PC-3 (cell line): ENCODE measurements around the gene NLRP9.

Source experiments
- EZH2 ChIP-seq: fragments of 300-600 bp; sonication (generic); IDR thresholded peaks from one replicate; pipeline ENCODE4 v1.6.1; 2017; ENCODE audit warnings: antibody characterized with exemption, mild to moderate bottlenecking, low read length; ENCODE audit not compliant: unreplicated experiment
- EZH2phosphoT487 ChIP-seq: fragments of 300-600 bp; sonication (generic); IDR thresholded peaks from 2 replicates; pipeline ENCODE4 v1.6.1; 2018; ENCODE audit warnings: mild to moderate bottlenecking, antibody characterized with exemption, low read length, borderline replicate concordance
- TF ChIP-seq, protein P1 (sequence below): fragments of 300-600 bp; sonication (generic); conservative IDR thresholded peaks from 2 replicates; pipeline ENCODE4 v1.5.1; 2017; ENCODE audit warnings: antibody characterized with exemption, low read depth, mild to moderate bottlenecking, low read length

GRCh38 chr19:55674841-55675660, 63.2 kb downstream of the NLRP9 start, which contains the start of gene EPN1:
- TF ChIP-seq, protein P1, sequence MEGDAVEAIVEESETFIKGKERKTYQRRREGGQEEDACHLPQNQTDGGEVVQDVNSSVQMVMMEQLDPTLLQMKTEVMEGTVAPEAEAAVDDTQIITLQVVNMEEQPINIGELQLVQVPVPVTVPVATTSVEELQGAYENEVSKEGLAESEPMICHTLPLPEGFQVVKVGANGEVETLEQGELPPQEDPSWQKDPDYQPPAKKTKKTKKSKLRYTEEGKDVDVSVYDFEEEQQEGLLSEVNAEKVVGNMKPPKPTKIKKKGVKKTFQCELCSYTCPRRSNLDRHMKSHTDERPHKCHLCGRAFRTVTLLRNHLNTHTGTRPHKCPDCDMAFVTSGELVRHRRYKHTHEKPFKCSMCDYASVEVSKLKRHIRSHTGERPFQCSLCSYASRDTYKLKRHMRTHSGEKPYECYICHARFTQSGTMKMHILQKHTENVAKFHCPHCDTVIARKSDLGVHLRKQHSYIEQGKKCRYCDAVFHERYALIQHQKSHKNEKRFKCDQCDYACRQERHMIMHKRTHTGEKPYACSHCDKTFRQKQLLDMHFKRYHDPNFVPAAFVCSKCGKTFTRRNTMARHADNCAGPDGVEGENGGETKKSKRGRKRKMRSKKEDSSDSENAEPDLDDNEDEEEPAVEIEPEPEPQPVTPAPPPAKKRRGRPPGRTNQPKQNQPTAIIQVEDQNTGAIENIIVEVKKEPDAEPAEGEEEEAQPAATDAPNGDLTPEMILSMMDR = no peak
- TF ChIP-seq EZH2 (no peak), EZH2phosphoT487 (no peak)
